Esophagus muscularis mucosa (tissue), 4 donors: ENCODE measurements around the gene UNC5B. TPM values are rescaled to one million over a fixed set of nuclear protein-coding genes. Genes with fewer than 3 reads are reported as not detected.

Experiments used
- DNase-seq: peaks from one replicate; pipeline ENCODE4 v3.0.0-alpha.2; 2017; ENCODE audit errors: extremely low spot score
- H3K27ac ChIP-seq, 4 donors: fragments of 200-600 bp; sonication (generic); replicated peaks in 1 of 4; 1 replicate in 3 of 4; 2 replicates in 1 of 4; pipeline ENCODE4 v1.5.1; 2016 to 2019; ENCODE audit warnings: mild to moderate bottlenecking in 1 of 4
- H3K27me3 ChIP-seq, 4 donors: fragments of 200-600 bp; sonication (generic); one replicate each; pipeline versions ENCODE4 v1.5.1 to v1.6.0; 2016 to 2019
- H3K36me3 ChIP-seq, 4 donors: fragments of 200-600 bp; sonication (generic); one replicate each; pipeline ENCODE4 v1.5.1; 2016 to 2019
- H3K4me1 ChIP-seq, 4 donors: fragments of 200-600 bp; sonication (generic); one replicate each; pipeline ENCODE4 v1.5.1; 2016 to 2019
- H3K4me3 ChIP-seq, 4 donors: fragments of 200-600 bp; sonication (generic); 1 replicate in 2 of 4; 2 replicates in 2 of 4; pipeline ENCODE4 v1.5.1; 2016 to 2019; ENCODE audit warnings: mild to moderate bottlenecking in 4 of 4, moderate library complexity in 1 of 4
- H3K9me3 ChIP-seq, 4 donors: fragments of 200-600 bp; sonication (generic); 1 replicate in 3 of 4; 2 replicates in 1 of 4; pipeline ENCODE4 v1.5.1; 2016 to 2019
- EP300 ChIP-seq: sonication (generic); formaldehyde crosslinking; IDR thresholded peaks from one replicate; pipeline ENCODE4 v1.6.1; 2017; ENCODE audit warnings: antibody characterized with exemption
- POLR2A ChIP-seq: fragments of 450-650 bp; IDR thresholded peaks from one replicate; pipeline ENCODE4 v1.6.1; 2017; ENCODE audit warnings: antibody characterized with exemption, moderate library complexity, mild to moderate bottlenecking, low read depth
- POLR2AphosphoS5 ChIP-seq, 2 donors: sonication (generic); formaldehyde crosslinking; IDR thresholded peaks; one replicate each; pipeline ENCODE4 v1.6.1; 2017; ENCODE audit warnings: antibody characterized with exemption in 2 of 2
- WGBS: methylation state at CpG from one replicate; pipeline ENCODE4 v1.1.5; 2018; 5-methylcytosine and 5-hydroxymethylcytosine counted together
- intact Hi-C: fragments of 100-400 bp; cut with DNase I; formaldehyde crosslinking; loops from one replicate; pipeline ENCODE4 v1.15.1; 2023
- total RNA-seq, 4 donors: library from RNA; depleted of rRNA; stranded (reverse); fragments of >200 nt; gene quantifications; one replicate each; pipeline versions ENCODE4 v1.1.0 to v1.2.1, GENCODE V29; 2016
- TF ChIP-seq, protein P1 (sequence below), 3 experiments: fragments of 200-600 bp in 2 of 3; fragments of 450-650 bp in 1 of 3; sonication (generic) in 2 of 3; IDR thresholded peaks; one replicate each; pipeline ENCODE4 v1.5.1; 2017 to 2019; ENCODE audit warnings: antibody characterized with exemption in 3 of 3, mild to moderate bottlenecking in 2 of 3, moderate library complexity in 1 of 3

UNC5B gene
- total RNA-seq, 4 donors from 2014 or later = 2.1 to 3.7 (median 2.8) TPM

DNA sequence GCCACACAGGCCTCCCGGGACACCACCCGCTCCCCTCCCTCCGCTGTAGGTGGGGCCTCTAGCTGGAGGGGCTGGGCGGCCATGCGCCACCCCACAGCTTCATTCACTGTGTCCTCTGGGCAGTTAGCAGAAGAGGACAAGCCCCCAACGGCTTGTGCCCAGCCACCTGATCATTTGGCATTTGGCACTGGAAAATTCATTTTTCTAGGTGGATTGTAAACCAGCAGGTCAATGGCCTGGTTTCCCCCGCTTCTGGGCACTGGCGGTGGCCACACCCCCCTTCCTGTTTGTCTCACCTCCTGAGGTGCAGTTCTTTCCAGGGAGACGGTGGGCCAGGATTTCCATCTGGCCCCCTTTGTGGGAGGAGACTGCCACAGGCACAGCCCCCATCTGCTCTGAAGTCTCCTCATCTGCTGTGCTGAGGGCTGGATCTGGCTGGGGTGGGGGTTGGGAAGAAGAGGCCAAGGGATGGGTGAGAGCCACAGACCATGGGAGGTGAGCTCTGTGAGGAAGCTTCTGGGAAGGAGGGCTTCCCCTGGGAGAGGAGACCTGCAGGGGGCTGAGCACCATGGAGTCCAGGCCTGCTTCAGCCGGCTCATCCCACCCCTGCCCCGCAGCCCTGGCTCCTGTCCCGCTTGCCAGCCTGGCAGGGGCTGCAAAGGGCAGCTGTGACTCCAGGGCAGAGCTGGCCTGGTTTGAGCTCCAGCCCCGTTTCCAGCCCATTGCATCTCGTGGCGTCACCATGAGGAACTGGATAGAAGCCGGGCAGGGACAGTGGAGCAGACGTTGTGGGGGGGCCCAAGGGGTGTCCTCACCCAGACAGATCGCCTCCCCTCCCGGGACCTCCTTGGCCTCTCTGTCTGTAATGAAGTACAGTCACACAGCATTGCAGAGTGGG lies 66.6 kb downstream of the UNC5B start:
- Histone ChIP-seq H3K4me3 (no peak overlapping the region), H3K27me3 (no peaks in the 10 kb centered on the region), H3K9me3 (no peaks in the 10 kb centered on the region), H3K27ac (no peak overlapping the region), H3K36me3 (peaks cover 0 to 20% (median 1%) of the 10 kb centered on the region in 4 donors), H3K4me1 (peaks cover 0 to 5% (median 0%) of the 10 kb centered on the region in 4 donors)
- intact Hi-C loops = no loop called here
- DNase-seq = no peak
- 80% methylated on average over 18 of the region's 19 CpGs for WGBS
- no peak for TF ChIP-seq EP300
- TF ChIP-seq, protein P1, sequence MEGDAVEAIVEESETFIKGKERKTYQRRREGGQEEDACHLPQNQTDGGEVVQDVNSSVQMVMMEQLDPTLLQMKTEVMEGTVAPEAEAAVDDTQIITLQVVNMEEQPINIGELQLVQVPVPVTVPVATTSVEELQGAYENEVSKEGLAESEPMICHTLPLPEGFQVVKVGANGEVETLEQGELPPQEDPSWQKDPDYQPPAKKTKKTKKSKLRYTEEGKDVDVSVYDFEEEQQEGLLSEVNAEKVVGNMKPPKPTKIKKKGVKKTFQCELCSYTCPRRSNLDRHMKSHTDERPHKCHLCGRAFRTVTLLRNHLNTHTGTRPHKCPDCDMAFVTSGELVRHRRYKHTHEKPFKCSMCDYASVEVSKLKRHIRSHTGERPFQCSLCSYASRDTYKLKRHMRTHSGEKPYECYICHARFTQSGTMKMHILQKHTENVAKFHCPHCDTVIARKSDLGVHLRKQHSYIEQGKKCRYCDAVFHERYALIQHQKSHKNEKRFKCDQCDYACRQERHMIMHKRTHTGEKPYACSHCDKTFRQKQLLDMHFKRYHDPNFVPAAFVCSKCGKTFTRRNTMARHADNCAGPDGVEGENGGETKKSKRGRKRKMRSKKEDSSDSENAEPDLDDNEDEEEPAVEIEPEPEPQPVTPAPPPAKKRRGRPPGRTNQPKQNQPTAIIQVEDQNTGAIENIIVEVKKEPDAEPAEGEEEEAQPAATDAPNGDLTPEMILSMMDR (IDR thresholded peaks at IDR 0.05) = no peak
- no peak for TF ChIP-seq POLR2AphosphoS5 (IDR thresholded peaks at IDR 0.05)
- TF ChIP-seq POLR2A = no peak

DNA sequence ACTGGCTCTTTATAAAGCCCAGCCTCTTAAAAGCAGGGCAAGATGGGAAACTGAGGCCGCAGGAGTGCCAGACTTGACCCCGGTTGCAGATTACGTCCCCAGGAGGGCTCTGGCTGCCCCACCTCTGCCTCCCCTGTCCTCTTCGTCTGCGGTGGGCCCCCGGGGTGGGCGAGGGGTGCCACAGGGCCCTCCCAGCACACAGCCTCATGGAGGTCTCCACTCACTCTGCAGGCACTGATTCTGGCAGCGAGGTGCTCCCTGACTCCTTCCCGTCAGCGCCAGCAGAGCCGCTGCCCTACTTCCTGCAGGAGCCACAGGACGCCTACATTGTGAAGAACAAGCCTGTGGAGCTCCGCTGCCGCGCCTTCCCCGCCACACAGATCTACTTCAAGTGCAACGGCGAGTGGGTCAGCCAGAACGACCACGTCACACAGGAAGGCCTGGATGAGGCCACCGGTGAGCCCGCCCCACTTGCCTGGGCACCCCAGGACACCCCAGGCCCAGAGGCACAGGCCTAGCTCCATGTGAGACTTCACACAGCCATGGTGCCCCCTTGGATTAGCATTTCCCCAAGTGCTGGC lies 67.3 kb downstream of the UNC5B start:
- no peak for DNase-seq
- TF ChIP-seq POLR2A (no peak), EP300 (no peak)
- Histone ChIP-seq H3K36me3 (peaks cover 0 to 20% (median 1%) of the 10 kb centered on the region in 4 donors), H3K27ac (no peak overlapping the region), H3K9me3 (no peaks in the 10 kb centered on the region), H3K4me3 (no peak overlapping the region), H3K27me3 (no peaks in the 10 kb centered on the region), H3K4me1 (peaks cover 0 to 5% (median 0%) of the 10 kb centered on the region in 4 donors)
- intact Hi-C loops = no loop called here
- WGBS = 85% methylated on average over 4 of the region's 22 CpGs

GRCh38 chr10:71280216-71280615 lies 67.8 kb downstream of the UNC5B start:
- Histone ChIP-seq H3K36me3 (peaks cover 0 to 20% (median 1%) of the 10 kb centered on the region in 4 donors), H3K4me3 (no peak overlapping the region), H3K27me3 (no peaks in the 10 kb centered on the region), H3K9me3 (no peaks in the 10 kb centered on the region), H3K27ac (no peak overlapping the region), H3K4me1 (no peaks in the 10 kb centered on the region)
- intact Hi-C loops = no loop called here
- no peak for TF ChIP-seq POLR2AphosphoS5 (IDR thresholded peaks at IDR 0.05)
- no peak for DNase-seq
- WGBS = 85% methylated on average over 5 of the region's 5 CpGs

GRCh38 chr10:71280825-71281224 lies 68.5 kb downstream of the UNC5B start:
- Histone ChIP-seq H3K4me1 (no peaks in the 10 kb centered on the region), H3K27ac (no peak overlapping the region), H3K9me3 (no peaks in the 10 kb centered on the region), H3K27me3 (no peaks in the 10 kb centered on the region), H3K4me3 (no peak overlapping the region), H3K36me3 (peaks cover 0 to 25% (median 1%) of the 10 kb centered on the region in 4 donors)
- no peak for DNase-seq
- intact Hi-C loops = no loop called here
- WGBS = 48% methylated on average over 3 of the region's 3 CpGs
- TF ChIP-seq EP300 (no peak), POLR2A (no peak), POLR2AphosphoS5 (IDR thresholded peaks at IDR 0.05) (no peak)
- TF ChIP-seq, protein P1 (IDR thresholded peaks at IDR 0.05) = no peak

- no peaks in the 10 kb centered on the region for H3K9me3 ChIP-seq
- H3K4me1 ChIP-seq = no peaks in the 10 kb centered on the region
- WGBS = 86% methylated on average over 8 of the region's 8 CpGs
- TF ChIP-seq POLR2AphosphoS5 (IDR thresholded peaks at IDR 0.05) (no peak), POLR2A (no peak), EP300 (no peak)
- TF ChIP-seq, protein P1 (IDR thresholded peaks at IDR 0.05) = no peak
- no peak overlapping the region for H3K4me3 ChIP-seq
- H3K36me3 ChIP-seq = peaks cover 0 to 34% (median 3%) of the 10 kb centered on the region in 4 donors
- intact Hi-C loops = no loop called here
- no peaks in the 10 kb centered on the region for H3K27me3 ChIP-seq
- no peak overlapping the region for H3K27ac ChIP-seq
- no peak for DNase-seq
Observed at GRCh38 chr10:71281646-71282322, 69.4 kb downstream of the UNC5B start.
